Stimulated activated CD8-positive, alpha-beta memory T cell treated with anti-CD3 and anti-CD28 coated beads, Interleukin-7, amount 100 ng/mL, for 4 hours (primary cell): Measurements from ENCODE around the gene CWC15.
"Not testable (repeated sequence)": the region's sequence is repeated elsewhere in the genome, so short reads cannot be mapped to it uniquely, and the experiment has no call there.

Source experiments
- DNase-seq, 2 donors: peaks; one replicate each; pipeline ENCODE4 v3.0.0-alpha.2; 2020; ENCODE audit warnings: low read depth in 2 of 2

Gene CWC15

GRCh38 chr11:94913718-94914394 lies 59.5 kb downstream of the CWC15 start:
- not testable (repeated sequence) for DNase-seq

GRCh38 chr11:94912806-94913205 lies 60.5 kb downstream of the CWC15 start:
- DNase-seq = no peak
